ENCODE measurements around the gene CCNF.

Gene CCNF

DNA sequence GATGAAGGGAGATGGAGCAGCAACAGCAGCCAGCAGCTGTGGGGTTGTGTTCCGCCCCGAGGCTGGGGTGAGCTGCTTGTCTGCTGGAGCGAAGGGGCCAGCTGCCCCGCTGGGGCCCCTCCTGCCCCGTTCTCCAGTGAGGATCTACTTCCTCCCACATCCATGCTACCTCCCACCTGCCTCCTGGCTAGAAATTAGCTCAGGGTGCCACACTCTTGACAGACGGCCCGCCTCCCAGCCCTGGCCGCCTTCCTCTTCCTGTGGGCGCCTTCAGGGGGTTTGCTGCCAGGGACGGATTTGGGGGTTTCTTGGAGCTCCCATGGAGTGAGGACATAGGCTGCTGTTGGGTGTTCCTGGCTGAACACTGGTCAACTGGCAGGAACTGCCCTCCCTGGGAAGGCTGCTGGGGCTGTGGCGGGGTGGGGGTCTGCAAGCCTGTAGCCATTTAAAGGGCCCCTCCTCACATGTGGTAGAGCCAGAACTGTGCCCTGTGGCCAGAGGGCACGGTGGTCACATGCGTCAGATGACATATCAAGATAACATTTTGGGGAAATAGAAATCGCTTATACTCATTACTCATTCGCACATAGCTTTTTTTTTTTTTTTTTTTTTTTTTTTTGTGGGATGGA is 58.8 kb downstream of the CCNF start:
- no peak for DNase-seq

- DNase-seq: no peak
Measured at GRCh38 chr16:2489581-2489980, 60.3 kb downstream of the CCNF start.

GRCh38 chr16:2490190-2491105 is 61.2 kb downstream of the CCNF start:
- DNase-seq: no peak

GRCh38 chr16:2492292-2492691 is 63.0 kb downstream of the CCNF start:
- DNase-seq: no peak

DNA sequence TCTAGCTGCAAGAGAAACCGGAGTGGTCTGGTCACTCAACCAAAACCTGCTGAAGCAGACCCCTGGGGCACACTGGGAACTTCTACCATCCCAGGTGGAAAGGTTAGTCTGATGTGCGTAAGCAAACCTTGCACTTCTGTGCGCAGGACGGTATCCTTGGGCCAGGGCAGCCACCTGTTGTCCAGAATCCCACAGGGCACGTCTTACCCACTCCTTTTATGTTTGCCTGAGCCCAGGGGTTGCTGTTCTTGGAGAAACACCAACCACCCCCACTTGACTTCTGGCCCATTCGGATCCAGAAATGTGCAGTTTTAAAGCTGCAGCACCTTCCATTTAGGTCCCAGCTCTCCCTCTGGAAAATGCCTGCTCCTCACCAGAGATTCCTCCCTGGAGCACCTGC is 64.4 kb downstream of the CCNF start:
- DNase-seq: no peak

GRCh38 chr16:2494616-2495015 is 65.4 kb downstream of the CCNF start:
- no peak for DNase-seq

DNA sequence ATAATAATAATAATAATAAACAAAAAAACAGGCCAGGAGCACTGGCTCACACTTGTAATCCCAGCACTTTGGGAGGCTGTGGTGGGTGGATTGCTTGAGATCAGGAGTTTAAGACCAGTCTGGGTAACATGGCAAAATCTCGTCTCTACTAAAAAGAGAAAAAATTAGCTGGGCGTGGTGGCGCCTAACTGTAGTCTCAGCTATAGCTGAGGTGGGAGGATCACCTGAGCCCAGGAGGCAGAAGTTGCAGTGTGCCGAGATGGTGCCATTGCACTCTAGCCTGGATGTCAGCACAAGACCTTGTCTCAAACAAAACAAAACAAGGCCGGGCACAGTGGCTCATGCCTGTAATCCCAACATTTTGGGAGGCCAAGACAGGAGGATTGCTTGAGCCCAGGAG is 65.8 kb downstream of the CCNF start:
- DNase-seq: no peak

DNA sequence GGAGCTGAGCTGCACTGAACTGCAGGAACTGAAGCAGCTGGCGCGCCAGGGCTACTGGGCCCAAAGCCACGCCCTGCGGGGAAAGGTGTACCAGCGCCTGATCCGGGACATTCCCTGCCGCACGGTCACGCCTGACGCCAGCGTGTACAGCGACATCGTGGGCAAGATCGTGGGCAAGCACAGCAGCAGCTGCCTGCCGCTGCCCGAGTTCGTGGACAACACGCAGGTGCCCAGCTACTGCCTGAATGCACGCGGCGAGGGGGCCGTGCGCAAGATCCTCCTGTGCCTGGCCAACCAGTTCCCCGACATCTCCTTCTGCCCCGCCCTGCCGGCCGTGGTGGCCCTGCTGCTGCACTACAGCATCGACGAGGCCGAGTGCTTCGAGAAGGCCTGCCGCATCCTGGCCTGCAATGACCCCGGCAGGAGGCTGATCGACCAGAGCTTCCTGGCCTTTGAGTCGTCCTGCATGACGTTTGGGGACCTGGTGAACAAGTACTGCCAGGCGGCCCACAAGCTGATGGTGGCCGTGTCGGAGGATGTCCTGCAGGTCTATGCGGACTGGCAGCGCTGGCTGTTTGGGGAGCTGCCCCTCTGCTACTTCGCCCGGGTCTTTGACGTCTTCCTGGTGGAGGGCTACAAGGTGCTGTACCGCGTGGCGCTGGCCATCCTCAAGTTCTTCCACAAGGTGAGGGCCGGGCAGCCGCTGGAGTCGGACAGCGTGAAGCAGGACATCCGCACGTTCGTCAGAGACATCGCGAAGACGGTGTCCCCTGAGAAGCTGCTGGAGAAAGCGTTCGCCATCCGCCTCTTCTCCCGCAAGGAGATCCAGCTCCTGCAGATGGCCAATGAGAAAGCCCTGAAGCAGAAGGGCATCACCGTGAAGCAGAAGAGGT is 67.2 kb downstream of the CCNF start:
- DNase-seq: no peak

GRCh38 chr16:2497116-2497630 is 67.9 kb downstream of the CCNF start:
- DNase-seq: no peak

DNA sequence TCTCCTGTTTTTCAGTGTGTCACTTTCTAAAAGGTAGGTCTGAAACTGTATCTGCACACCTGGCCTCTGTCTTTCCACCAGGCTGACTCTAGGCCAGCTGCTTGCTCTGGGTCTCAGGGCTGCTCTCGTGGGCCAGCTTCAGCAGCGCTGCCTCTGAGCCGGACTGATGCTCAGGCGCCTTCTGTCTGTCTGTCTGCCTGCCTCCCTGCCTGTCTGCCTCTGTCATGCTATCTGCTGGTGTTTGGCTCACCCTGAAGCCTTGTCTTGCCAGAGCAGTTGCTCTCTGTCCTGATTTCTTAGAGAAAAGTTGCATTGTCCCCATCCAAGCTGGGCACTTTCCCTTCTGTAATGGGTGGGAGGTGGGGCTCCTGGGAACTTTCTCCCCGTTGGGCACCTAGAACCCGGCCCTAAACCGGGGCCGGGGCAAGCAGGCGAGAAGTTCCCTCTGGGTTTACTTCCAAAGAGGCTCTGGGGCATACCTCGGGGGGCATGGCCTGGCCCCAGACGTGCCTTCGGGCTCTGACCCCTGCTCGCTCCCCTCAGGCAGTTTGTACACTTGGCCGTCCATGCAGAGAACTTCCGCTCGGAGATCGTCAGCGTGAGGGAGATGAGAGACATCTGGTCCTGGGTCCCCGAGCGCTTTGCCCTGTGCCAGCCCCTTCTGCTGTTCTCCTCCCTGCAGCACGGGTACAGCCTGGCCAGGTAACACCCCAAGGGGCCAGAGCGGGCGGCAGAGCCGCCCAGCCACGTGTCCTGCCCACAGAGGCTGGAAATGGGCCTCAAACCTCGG is 68.6 kb downstream of the CCNF start:
- no peak for DNase-seq

DNA sequence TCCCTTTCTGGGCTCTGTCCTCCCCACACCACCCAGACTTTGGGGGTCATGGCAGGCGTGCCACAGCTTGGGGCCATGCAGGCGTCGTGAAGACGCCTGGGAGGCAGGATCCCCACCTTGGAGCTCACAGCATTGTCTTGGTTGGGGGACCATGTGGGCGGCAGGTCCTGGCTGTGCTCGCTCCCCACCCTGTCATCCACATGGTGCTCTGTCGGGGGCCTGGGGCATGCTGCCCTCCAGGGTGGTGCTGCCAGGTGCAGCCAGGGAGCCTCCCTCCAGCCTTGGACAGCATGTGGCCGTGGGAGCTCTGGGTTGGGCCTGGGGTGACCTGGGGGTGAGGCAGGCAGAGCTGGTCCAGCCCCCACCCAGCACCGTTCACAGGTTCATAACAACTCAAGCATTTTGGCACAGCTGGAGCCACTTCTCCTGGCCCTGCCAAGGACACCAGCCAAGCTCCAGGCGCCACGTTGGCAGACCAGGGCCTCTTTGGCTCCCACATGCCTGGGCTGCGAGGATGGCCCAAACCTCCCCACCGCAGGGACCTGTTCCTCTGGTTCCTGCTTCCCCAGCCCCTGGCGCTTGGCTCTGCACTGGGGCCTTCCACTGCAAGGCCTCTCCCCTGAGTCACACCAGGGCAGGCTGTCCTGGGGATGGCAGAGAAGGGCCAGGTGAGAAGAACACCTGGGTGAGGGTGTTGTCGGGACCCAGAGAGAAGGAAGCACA is 69.4 kb downstream of the CCNF start:
- no peak for DNase-seq

DNA sequence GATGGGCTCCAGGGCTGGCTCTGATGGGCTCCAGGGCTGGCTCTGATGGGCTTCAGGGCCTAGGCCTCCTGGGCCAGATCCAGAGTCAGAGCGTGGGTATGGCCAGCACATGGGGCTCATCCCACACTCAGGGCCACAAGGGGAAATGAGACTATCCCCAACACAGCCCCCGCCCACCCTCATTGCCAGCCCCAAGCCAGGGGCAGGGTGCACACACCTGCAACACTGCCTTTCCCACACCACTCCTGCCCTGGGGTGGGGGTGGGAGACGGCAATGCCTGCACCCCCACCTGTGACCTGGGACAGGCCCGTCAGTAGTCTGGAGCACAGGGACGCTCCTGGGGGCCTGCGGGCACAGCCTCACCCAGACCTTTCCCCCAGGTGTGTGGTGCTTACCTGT is 70.2 kb downstream of the CCNF start:
- no peak for DNase-seq

- no peak for DNase-seq
Measured at GRCh38 chr16:2499890-2500429, 70.7 kb downstream of the CCNF start.

GRCh38 chr16:2500430-2500917 is 71.2 kb downstream of the CCNF start:
- no peak for DNase-seq

DNA sequence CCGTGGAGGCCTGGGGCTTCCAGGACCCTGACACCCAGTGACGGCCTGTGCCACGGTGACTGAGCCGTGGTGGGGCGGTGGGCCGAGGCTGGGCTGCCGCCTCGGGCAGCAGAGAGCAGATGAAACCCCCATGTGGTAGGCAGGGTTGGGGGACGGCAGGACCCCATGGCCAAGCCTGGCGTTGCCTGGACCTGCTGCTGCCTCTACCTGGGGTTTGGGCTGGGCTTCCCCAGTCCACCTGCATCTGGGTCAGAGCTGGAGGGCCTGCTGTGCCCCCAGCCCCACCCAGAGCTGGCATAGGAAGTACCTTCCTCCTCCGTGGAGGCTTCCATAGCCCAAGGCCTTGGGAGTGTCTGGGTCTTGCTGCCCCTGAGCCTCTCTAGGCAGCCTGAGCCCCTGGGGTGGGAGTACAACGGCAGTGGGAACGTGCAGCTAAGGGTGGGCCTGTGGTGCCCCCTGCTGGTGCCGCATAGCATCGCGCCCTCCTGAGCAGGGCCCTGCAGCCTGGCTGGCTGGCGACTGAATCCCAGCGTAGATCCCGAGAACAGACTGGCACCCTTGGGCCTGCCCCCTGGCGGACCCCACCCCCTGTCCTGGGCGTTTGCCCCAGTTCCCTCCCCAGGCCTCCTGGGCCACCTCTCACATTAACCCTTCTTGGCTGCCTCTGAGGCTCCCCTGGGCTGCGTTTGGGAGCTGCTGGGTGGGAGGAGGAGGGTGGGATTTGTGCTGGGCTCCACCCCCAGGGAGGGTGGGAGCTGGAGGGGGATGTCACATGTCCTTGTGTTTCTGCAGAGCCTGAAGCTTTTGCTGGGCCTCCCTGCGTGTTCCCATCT is 71.9 kb downstream of the CCNF start:
- DNase-seq: no peak

- no peak for DNase-seq
Measured at GRCh38 chr16:2501946-2502895, 73.0 kb downstream of the CCNF start.

GRCh38 chr16:2505695-2506094 is 76.4 kb downstream of the CCNF start:
- no peak for DNase-seq

GRCh38 chr16:2507052-2507659 is 77.9 kb downstream of the CCNF start:
- no peak for DNase-seq

GRCh38 chr16:2507665-2508064 is 78.4 kb downstream of the CCNF start:
- DNase-seq: no peak
